ENCODE results near the gene USP46.

Gene USP46

GRCh38 chr4:52579602-52580272, 79.4 kb downstream of the USP46 start:
- no peak for TF ChIP-seq CTCF (IDR thresholded peaks at IDR 0.05)

- TF ChIP-seq CTCF (IDR thresholded peaks at IDR 0.05), result no peak
Measured at GRCh38 chr4:52578951-52579350, 80.2 kb downstream of the USP46 start.

GRCh38 chr4:52577624-52577962, 81.5 kb downstream of the USP46 start:
- TF ChIP-seq CTCF (IDR thresholded peaks at IDR 0.05), result no peak

- TF ChIP-seq CTCF (IDR thresholded peaks at IDR 0.05), result no peak
Measured at GRCh38 chr4:52576961-52577623, 82.0 kb downstream of the USP46 start.

- TF ChIP-seq CTCF (IDR thresholded peaks at IDR 0.05), result no peak
Measured at GRCh38 chr4:52576326-52576725, 82.8 kb downstream of the USP46 start.

GRCh38 chr4:52575406-52575805, 83.7 kb downstream of the USP46 start:
- TF ChIP-seq CTCF (IDR thresholded peaks at IDR 0.05), result no peak

GRCh38 chr4:52574036-52574435, 85.1 kb downstream of the USP46 start:
- TF ChIP-seq CTCF (IDR thresholded peaks at IDR 0.05), result no peak
